NCI-H146 treated with DMSO at 0.1 percent for 48 hours (cell line): ENCODE data around the gene FLT3.
"Not testable (repeated sequence)": the region's sequence is repeated elsewhere in the genome, so short reads cannot be mapped to it uniquely, and the experiment has no call there.

ENCODE experiments used
- DNase-seq: peaks from one replicate; lab custom pipeline; 2025; ENCODE audit not compliant: unreplicated experiment; lab: John Stamatoyannopoulos, UW

FLT3 gene

GRCh38 chr13:28046981-28047380 lies 53.4 kb downstream of the FLT3 start:
- DNase-seq, result no peak

DNA sequence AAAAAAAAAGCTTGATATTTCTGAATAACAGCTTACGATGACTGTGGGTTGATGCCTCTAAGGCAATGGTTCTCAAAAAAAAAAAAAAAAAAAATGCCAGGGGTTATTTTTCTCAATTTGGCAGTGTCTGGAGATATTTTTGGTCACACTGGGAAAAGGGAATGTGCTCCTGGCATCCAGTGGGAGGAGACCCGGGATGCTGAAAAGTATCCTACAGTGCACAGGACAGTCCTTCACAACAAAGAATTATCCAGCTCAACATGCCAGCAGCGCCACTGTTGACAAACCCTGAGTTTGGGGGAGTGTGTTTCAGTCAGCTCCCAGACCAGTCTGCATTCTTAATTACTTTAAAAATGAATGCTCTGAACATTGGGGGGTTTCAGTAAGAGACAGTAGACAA lies 54.5 kb downstream of the FLT3 start:
- no peak for DNase-seq

- DNase-seq, result no peak
Measured at GRCh38 chr13:28044608-28045007, 55.8 kb downstream of the FLT3 start.

DNA sequence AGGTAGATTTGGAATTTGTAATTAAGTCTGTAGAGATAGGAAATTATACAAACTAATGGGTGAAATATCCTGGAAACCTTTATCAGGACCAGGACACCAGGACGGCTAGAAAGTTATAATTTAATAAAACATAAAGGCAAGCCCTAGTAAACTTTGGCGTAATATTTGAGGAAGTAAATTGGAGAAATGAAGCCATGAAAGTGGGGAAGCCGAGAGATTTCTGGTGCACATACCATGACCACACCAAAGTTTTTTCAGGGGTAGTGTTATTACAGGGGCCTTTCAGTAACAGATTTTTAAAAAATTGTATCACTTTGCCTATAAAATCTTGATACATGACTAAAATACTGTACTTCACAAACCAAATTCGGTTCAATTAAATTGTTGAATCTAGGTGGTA lies 57.2 kb downstream of the FLT3 start:
- DNase-seq, result no peak

DNA sequence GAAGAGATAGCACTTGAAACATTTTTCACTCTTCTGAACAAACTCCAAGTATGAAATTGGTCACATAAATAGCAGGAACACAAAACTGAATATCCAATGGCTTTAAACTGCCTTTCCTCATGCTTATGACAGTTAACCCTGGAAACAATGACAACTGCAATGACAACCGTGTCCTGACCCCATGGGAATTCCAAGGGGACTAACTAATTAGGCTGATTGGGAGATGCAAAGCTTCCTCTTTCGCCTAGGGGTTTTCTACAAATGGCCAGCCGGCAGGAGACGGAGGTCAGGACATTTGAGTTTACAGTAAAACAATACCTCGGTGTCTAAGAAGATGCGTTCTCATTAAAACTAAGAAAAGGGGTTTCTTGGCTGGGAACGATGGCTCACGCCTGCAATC lies 58.9 kb downstream of the FLT3 start:
- DNase-seq, result no peak

DNA sequence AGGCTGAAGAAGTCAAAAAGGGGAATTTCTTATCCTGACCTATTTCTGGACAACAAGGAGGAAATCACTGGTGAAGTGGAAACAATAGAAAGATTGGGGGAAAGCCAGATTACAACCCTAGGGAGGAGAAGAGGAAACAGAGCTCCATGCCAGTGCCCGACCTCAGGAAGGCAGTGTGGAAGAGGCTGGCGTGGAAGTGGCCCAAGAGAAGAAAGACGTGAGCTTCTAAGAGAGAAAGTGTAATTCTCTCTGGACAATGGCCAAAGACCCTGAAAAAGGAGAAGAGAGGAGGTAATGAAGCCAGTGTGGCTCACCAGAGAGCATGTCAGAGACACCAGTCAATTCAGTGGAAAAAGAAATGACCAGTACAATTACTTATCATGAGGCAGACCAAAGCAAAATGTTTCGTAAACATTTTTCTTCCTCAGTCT lies 59.3 kb downstream of the FLT3 start:
- DNase-seq, result no peak

DNA sequence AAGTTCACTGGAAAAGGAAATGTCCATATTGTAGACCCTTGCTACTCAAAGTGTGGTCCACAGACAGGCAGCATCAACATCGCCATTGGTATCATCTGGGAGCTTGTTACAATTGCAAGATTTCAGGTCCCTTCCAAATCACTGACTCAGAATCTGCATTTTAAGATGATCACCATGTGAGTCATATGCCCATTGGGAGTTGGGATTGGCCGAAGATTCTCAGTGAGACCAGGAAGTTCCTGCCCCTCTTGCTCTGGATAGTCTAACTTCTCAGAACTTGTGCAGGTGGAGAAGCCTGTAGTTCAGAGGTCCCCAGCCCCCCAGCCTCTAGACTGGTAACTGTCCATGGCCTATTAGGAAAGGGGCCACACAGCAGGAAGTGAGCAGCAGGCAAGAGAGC lies 63.0 kb downstream of the FLT3 start:
- no peak for DNase-seq

- no peak for DNase-seq
Measured at GRCh38 chr13:28035146-28035782, 65.1 kb downstream of the FLT3 start.

DNA sequence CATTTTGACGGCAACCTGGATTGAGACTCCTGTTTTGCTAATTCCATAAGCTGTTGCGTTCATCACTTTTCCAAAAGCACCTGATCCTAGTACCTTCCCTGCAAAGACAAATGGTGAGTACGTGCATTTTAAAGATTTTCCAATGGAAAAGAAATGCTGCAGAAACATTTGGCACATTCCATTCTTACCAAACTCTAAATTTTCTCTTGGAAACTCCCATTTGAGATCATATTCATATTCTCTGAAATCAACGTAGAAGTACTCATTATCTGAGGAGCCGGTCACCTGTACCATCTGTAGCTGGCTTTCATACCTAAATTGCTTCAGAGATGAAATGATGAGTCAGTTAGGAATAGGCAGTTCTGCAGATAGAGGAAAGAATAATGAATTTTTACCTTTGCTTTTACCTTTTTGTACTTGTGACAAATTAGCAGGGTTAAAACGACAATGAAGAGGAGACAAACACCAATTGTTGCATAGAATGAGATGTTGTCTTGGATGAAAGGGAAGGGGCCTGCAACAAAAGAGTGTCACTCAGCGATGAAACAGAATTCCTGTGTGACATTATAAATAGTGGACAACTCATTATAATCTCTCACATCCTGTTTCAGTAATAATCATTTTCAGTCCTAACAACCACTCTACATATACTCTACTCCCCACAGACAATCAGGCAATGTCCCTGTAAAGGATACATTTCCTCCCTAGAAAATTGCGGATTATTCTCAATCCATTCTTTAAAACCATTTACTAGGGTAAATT lies 66.3 kb downstream of the FLT3 start:
- DNase-seq, result no peak

GRCh38 chr13:28032438-28032837 lies 67.9 kb downstream of the FLT3 start:
- not testable (repeated sequence) for DNase-seq

- no peak for DNase-seq
Measured at GRCh38 chr13:28031896-28032288, 68.5 kb downstream of the FLT3 start.

DNA sequence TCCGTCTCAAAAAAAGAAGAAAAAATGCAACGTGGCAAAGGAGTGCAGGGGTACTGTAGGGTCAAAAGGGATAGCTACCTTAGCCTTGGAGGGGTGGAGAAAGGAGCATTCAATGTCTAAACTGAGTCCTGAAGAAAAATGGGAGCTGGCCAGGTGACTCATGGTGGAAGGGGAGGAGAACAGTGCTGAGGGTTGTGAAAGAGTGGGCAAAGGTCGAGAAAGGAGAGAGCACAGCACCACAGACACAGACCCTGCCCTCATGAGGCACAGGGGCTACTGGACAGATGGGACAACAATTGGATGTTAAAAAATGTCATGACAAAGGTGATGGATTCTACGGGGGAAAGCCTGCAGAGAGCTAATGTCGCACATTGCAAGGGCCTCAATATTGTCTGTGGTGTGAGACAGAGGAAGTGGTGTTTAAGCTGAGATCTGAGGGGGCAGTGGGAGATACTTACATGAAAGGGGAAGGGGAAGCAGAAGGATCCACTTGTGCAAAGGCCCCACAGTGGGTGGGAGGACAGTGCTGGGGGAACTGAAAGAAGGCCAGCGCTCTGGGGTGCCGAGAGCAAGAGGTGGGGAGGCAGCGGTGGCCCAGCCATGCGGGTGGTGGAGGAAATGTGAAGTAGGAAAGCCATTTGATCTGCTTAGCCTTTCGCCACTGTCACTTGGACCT lies 69.0 kb downstream of the FLT3 start:
- DNase-seq, result no peak

- DNase-seq, result no peak
Measured at GRCh38 chr13:28027607-28028364, 72.6 kb downstream of the FLT3 start.

DNA sequence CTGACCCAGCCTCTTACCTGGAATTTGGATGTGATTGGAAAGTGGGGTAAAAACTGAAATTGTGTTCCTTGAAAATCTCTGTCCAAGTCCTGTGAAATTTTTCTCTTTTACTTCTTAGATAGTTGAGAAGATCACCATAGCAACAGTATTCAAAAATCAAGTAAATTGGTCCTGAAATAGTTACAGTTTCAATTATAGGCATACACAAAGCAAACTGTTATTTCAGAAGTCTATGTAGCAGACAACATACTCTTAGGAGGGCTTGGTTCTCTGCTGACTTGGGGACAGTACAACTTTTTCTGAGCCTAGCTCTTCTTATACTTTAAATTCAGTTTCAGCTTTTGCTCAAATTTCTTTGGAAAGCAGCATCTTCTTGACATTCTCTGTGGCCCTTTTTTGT lies 73.3 kb downstream of the FLT3 start:
- DNase-seq, result no peak

- DNase-seq, result no peak
Measured at GRCh38 chr13:28026508-28026907, 73.9 kb downstream of the FLT3 start.

DNA sequence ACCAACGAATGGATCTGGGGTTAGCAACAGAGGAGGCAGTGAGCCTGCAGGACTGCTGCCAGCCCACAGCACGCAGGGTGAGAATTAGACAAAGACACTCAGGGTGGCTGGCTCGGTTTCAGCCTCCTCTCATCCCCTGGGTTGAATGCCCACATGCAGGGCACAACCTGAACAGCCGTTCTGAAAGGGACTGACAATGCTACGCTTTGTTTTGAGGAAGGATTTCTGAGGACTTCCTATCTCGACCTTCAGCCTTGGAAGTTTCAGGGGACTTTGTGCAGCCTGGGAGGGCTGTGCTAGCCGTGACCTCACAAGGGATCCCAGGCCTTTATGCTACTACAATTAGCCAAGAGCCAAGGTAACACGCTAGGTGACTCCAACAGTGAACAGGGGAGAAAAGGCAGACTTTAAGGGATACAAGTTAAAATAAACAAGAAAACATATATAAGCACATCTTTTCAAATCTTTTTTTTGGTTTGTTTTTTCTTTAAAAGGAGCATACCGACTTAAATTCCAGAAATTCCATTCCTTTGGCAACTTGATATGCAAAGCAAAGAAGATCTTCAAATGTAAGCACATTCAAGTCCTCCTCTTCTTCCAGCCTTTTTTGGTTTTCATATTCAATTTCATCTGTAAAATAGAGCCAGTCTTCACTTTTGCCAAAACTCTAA lies 77.4 kb downstream of the FLT3 start:
- DNase-seq, result no peak

DNA sequence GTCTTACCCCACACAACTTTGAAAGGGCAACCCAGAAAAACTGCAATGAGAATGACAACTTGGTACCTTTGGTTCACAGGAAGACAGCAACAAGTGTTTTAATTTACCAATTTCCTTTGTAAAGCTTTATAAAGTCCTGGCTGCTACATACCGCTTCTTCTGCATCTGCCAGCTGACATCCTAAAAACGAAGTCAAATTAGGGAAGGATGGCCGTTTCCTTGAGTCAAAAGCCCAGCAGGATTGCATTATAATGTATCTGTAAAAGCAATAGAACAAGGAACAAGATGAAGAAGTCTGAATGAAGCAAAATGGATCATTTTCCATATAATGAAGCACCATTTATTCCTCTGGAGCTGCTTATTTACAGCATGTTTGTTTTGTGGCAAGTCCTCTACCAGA lies 86.1 kb downstream of the FLT3 start:
- DNase-seq, result no peak

DNA sequence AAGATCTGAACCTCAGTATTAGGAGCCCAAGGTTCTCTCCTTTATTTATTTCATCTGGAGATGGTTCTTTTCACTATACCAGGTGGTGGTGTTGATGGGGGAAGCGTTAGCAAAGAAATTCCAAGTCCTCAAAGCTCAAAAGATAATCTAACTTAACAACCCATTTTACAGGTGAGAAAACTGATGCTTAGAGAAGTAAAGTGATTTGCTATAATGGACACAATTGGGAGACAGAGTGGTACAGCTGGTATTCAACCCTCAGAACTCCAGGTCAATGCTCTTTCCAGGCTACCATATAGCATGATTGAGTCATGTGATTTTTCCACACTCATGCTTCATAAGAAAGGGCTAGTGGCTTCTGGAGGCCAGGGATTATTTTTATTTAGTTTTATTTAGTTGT lies 86.9 kb downstream of the FLT3 start:
- DNase-seq, result no peak

DNA sequence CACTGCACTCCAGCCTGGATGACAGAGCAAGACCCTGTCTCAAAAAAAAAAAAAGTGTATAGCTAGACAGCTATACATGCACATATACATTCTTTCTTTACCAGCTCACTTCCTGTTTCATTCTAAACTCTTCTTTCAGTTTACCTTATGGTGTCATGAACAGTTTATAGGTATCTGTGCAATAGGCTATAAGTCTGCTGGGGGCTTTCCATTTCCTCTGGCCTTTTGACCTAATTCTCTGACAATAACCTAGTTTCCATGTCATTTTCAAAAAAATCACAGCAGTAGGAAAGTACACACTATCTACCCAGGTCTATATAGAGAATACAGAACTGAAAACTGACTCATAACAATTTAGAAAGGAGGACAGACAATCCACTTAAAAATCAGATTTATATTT lies 87.5 kb downstream of the FLT3 start:
- no peak for DNase-seq

- DNase-seq, result no peak
Measured at GRCh38 chr13:28012383-28012782, 88.0 kb downstream of the FLT3 start.

DNA sequence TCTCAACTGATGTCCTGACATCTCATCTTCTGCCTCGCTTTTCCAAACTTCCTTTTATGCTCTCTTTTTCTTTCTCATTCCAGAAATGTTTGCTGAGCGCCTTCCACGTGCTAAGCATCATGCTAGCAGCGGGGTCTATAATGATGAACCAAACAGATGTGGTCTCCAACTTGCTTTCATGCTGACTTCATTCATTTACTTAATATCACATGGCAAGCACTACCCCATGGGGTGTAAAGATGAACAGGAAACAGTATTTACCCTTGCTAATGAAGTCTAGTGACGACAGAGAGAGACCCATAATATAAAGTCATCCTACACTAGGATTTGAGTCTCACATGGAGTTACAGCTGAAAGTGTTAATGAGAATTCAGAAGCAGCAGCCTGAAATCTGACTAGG lies 90.3 kb downstream of the FLT3 start:
- no peak for DNase-seq
